ENCODE results near the gene NCR3LG1. TPM values are rescaled to one million over a fixed set of nuclear protein-coding genes. Genes with fewer than 3 reads are reported as not detected.

The NCR3LG1 gene
- total RNA-seq, 2 experiments from 2014 or later: 7.7 to 23.0 TPM

GRCh38 chr11:17381156-17381555, 29.6 kb downstream of the NCR3LG1 start:
- Histone ChIP-seq H3K79me2 (ENCODE audit: insufficient read depth, low read depth, low read length) (no peaks in the 10 kb centered on the region), H3K27ac (ENCODE audit: low read depth, low read length, poor library complexity, severe bottlenecking) (no peak overlapping the region), H2AFZ (ENCODE audit: low read length) (no peak overlapping the region), H3K9me3 (ENCODE audit: low read length) (peaks cover 8% of the 10 kb centered on the region; the same call in 1 of the 2 replicates), H3K4me2 (ENCODE audit: low read length) (no peak overlapping the region), H4K20me1 (ENCODE audit: insufficient read depth, low read length) (0 out of 2 replicates have a peak, but pooled peaks cover 5% of the 10 kb centered on the region), H3K36me3 (ENCODE audit: insufficient read depth, low read length) (peaks cover 31% of the 10 kb centered on the region), H3K9me2 (ENCODE audit: insufficient read depth, low read length) (no peaks in the 10 kb centered on the region), H3K4me1 (ENCODE audit: insufficient read depth, low read length, poor library complexity, severe bottlenecking) (peaks cover under 1% of the 10 kb centered on the region), H3K4me3 (ENCODE audit: low read depth, low read length, poor library complexity, severe bottlenecking) (no peak overlapping the region)
- intact Hi-C loops (cut with micrococcal nuclease; ENCODE audit: unreplicated experiment): no loop called here
- no peak for DNase-seq (ENCODE audit: low spot score)
- BruUV-seq (replicated peaks): no TSS peak
- ChIA-PET CTCF (ENCODE audit: unreplicated experiment) (interaction anchor here (0.5 kb wide), 1 partner anchor 27 kb away, joined by 3 read pairs; no protein-coding TSS in a partner anchor), POLR2A (no interaction called here)
- TF ChIP-seq CTCF (conservative IDR thresholded peaks at IDR 0.05; ENCODE audit: low read length) (no peak), EZH2phosphoT487 (IDR thresholded peaks at IDR 0.05; ENCODE audit: borderline replicate concordance, low read depth, low read length) (no peak)

- POLR2A ChIA-PET: interaction anchor here (0.6 kb wide), 1 partner anchor 73 kb away, joined by 5 read pairs; no protein-coding TSS in a partner anchor
- CTCF ChIA-PET (ENCODE audit: unreplicated experiment): interaction anchor here (0.6 to 3.0 kb wide), 2 partner anchors 122 to 146 kb away, joined by 3 to 14 read pairs; no protein-coding TSS in a partner anchor
- Histone ChIP-seq H3K36me3 (ENCODE audit: insufficient read depth, low read length) (peaks cover 22% of the 10 kb centered on the region), H3K9me2 (ENCODE audit: insufficient read depth, low read length) (no peaks in the 10 kb centered on the region), H3K4me3 (ENCODE audit: low read depth, low read length, poor library complexity, severe bottlenecking) (no peak overlapping the region), H3K9me3 (ENCODE audit: low read length) (peaks cover 8% of the 10 kb centered on the region; the same call in 1 of the 2 replicates), H3K4me2 (ENCODE audit: low read length) (no peak overlapping the region), H3K4me1 (ENCODE audit: insufficient read depth, low read length, poor library complexity, severe bottlenecking) (peaks cover 7% of the 10 kb centered on the region), H3K27ac (ENCODE audit: low read depth, low read length, poor library complexity, severe bottlenecking) (no peak overlapping the region), H3K79me2 (ENCODE audit: insufficient read depth, low read depth, low read length) (no peaks in the 10 kb centered on the region), H4K20me1 (ENCODE audit: insufficient read depth, low read length) (0 out of 2 replicates have a peak, but pooled peaks cover 5% of the 10 kb centered on the region), H2AFZ (ENCODE audit: low read length) (no peak overlapping the region)
- no TSS peak for BruUV-seq (replicated peaks)
- DNase-seq (ENCODE audit: low spot score): no peak
- no peak for TF ChIP-seq EZH2phosphoT487 (IDR thresholded peaks at IDR 0.05; ENCODE audit: borderline replicate concordance, low read depth, low read length)
- TF ChIP-seq CTCF (conservative IDR thresholded peaks at IDR 0.05; ENCODE audit: low read length): no peak
- intact Hi-C loops (cut with micrococcal nuclease; ENCODE audit: unreplicated experiment): no loop called here
Observed at GRCh38 chr11:17382046-17382728, 30.6 kb downstream of the NCR3LG1 start.

- intact Hi-C loops (cut with micrococcal nuclease; ENCODE audit: unreplicated experiment): no loop called here
Observed at GRCh38 chr11:17383461-17383860, 31.9 kb downstream of the NCR3LG1 start.

More at GRCh38 chr11:17383461-17383860, 31.9 kb downstream of the NCR3LG1 start:
- no peak overlapping the region for H2AFZ ChIP-seq (ENCODE audit: low read length)
- no peak overlapping the region for H3K27ac ChIP-seq (ENCODE audit: low read depth, low read length, poor library complexity, severe bottlenecking)
- H3K36me3 ChIP-seq (ENCODE audit: insufficient read depth, low read length): peaks cover 10% of the 10 kb centered on the region
- ChIA-PET POLR2A (interaction anchor here (0.6 kb wide), 1 partner anchor 64 kb away, joined by 3 read pairs; no protein-coding TSS in a partner anchor), CTCF (ENCODE audit: unreplicated experiment) (interaction anchor here (0.9 to 3.0 kb wide), 5 partner anchors 136 to 144 kb away, joined by 3 to 14 read pairs (median 3); no protein-coding TSS in a partner anchor)
- DNase-seq (ENCODE audit: low spot score): no peak
- BruUV-seq (replicated peaks): no TSS peak
- no peak overlapping the region for H3K4me3 ChIP-seq (ENCODE audit: low read depth, low read length, poor library complexity, severe bottlenecking)
- H3K9me2 ChIP-seq (ENCODE audit: insufficient read depth, low read length): no peaks in the 10 kb centered on the region
- peaks cover 8% of the 10 kb centered on the region for H3K4me1 ChIP-seq (ENCODE audit: insufficient read depth, low read length, poor library complexity, severe bottlenecking)
- H3K9me3 ChIP-seq (ENCODE audit: low read length): peaks cover 7% of the 10 kb centered on the region; the same call in 1 of the 2 replicates
- H3K79me2 ChIP-seq (ENCODE audit: insufficient read depth, low read depth, low read length): no peaks in the 10 kb centered on the region
- 0 out of 2 replicates have a peak, but pooled peaks cover 5% of the 10 kb centered on the region for H4K20me1 ChIP-seq (ENCODE audit: insufficient read depth, low read length)
- no peak for TF ChIP-seq EZH2phosphoT487 (IDR thresholded peaks at IDR 0.05; ENCODE audit: borderline replicate concordance, low read depth, low read length)
- TF ChIP-seq CTCF (conservative IDR thresholded peaks at IDR 0.05; ENCODE audit: low read length): no peak
- no peak overlapping the region for H3K4me2 ChIP-seq (ENCODE audit: low read length)
